Kidney glomerular epithelial cell (primary cell): ENCODE data around the gene TMEM47.

Experiments
- DNase-seq: peaks from one replicate; lab custom pipeline; 2025; lab: John Stamatoyannopoulos, UW

Gene TMEM47

DNA sequence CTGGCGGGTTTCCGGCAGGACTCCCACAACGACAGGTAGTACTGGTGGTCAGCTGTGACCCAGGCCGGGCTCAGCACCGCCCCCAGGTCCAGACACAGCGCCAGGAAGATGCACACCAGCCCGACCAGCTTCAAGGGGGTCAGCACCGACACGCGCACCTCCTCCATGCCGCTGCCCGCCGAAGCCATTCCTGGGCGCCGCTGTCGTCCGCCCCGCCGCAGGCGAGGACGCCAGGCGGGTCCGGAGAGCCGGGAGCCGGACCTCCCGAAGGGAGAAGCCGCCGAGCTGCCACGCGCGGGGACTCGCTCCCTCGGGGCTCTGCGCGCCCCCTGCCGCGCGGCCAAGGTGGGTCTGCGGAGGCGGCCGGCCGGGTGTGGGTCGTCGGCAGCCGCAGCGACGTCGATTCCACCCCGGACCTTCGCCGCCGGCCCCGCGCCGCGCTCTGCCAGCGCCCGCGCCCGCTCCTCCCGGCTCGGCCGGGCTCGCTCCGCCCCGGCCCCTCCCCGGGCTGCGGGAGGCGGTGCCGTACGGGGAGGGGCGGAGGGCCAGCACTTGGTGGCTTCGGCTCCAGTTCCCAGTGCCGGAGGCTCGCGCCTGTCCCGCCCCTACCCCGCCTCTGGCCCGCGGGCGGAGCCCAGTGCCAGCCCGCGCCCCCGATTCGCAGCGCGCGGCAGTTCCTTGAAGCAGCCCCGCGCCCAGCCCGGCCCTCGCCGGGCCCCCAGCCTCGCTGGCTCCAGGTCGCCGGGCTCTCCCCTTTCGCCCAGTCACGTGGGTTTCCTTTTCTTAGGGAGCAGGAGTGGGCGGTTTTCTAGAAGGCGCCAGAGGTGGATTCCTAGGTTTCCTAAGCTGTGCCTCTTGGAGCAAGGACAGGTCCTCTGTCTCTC lies at the start of gene TMEM47:
TMEM47 (minus strand) TSS at position 444 of the 884 bp plus-strand sequence; CDS start at position 188, 256 bp downstream.
- DNase-seq: no peak

DNA sequence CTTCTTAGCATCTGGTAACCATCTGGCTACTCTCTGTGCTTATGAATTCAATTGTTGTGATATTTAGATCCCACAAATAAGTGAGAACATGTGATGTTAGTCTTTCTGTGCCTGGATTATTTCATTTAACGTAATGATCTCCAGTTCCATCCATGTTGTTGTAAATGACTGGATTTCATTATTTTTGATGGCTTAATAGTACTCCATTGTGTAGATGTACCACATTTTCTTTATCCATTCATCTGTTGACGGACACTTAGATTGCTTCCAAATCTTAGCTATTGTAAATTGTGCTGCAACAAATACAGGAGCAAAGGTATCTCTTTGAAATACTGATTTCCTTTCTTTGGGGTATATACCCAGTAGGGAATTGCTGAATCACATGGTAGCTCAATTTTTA lies 30.0 kb upstream of the TMEM47 start:
- no peak for DNase-seq

- no peak for DNase-seq
Measured at GRCh38 chrX:34659575-34659974, 2.5 kb upstream of the TMEM47 start.

GRCh38 chrX:34658326-34658725 lies 1.2 kb upstream of the TMEM47 start:
- DNase-seq: no peak

- DNase-seq: no peak
Measured at GRCh38 chrX:34657726-34658070, 613 bp upstream of the TMEM47 start.

DNA sequence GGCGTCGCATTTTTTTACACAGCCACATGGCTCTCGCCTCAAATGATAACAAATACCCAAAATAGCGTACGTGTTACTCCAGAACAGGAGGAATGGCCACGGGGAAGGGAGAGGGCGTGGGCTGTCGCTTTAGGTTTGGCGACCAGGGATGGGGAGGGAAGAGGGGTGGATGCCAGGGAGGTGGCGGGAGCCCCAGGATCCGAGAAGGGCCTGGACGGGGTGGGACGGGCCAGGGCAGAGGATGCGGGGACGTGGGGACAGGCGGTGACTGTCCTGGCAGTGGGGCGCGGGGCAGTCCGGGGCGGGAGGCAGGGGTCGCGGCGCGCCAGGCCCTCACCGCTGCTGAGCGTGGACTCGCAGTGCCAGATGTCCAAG lies 631 bp downstream of the TMEM47 start:
- DNase-seq: no peak

- no peak for DNase-seq
Measured at GRCh38 chrX:34655501-34656455, 1.3 kb downstream of the TMEM47 start.

DNA sequence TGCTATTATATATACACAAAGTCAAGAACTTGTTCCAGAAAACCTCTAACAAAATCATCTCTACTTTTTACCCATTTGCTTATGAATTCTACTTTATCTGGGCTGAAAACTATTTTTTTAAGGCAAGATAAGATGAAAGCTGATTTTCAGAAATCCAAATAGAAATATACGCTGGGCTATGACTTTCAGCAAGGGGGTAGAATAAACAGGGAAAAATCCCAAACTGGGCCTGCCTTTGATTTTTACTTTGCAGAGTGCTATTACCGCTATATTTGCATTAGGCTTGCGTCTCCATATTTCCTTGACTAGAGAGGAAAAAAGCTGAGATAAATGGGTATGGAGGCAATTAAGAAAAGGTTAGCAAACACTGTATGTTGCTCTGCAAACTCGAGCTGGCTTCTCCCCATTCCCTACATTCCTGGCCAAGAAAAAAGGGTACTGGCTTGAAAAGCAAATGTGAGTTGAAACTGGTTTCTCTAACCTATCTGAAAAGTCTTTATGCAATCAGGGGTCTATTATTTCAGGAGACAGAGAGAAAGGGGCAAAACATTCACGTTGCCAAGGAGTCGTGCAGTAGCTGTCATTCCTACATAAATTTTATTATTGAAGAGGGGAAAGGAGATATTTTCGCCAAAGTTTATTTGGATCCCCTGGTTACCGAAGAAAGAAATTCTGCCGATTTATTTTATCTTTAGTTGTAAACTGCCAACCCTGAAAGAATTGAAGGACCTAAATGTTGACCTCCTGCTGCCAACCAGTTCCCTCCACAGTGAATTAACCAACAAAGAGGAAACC lies 2.2 kb downstream of the TMEM47 start:
- no peak for DNase-seq

GRCh38 chrX:34653811-34654210 lies 3.3 kb downstream of the TMEM47 start:
- no peak for DNase-seq

GRCh38 chrX:34642849-34643248 lies 14.2 kb downstream of the TMEM47 start:
- no peak for DNase-seq

DNA sequence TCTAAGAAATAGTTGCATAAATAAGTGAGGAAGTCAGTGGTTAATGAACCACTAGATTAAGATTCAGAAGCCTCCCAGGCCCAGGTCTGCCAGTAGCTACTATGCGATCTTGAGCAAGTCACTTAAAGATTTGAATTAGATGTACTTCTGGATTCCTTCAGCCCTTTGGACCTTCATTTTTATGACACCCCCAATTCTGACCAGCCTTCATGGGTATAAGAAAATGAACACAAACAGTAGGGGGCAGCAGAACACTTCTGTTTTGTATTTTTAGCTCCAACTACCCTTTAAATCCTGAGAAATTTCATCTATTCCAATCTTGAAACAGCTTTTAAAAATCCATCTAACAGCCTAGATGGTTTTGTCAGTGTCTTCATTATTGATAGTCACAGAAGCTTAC lies 19.0 kb downstream of the TMEM47 start:
- no peak for DNase-seq

DNA sequence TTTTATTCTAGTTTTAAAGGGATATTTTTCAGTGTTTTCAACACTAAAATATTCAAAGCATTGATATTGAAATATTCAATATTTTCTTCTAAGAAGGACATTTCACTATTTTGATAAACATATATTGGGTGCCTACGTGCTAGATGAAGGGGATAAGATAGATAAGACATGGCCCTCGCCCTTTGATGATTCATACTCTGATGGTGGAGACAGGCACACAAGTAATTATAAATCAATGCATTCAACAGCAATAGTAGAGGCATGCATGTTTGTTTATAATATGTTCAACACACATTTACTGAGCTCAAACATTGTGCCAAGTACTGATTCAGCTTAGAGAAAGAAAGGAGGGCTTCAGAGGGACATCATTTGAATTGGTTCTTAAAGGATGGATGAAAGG lies 22.7 kb downstream of the TMEM47 start:
- no peak for DNase-seq

DNA sequence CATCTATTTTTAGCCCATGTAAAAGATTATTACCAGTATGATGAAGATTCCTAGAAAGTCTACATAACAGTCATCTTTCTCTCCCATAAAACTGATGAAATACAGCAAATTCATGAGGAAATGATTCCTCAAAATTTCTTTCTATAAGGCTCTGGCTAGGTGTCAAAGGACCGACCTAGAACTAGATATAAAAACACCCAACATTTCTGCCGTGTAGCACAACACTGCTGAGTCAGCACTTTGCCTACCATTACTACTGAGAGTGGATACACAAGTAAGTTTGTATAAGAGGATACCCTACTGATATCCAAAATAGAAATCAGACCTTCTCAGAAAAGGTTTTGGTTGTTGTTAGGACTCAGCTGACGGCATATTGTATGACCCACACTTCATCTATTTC lies 24.7 kb downstream of the TMEM47 start:
- DNase-seq: no peak

GRCh38 chrX:34631479-34632220 lies 25.4 kb downstream of the TMEM47 start:
- no peak for DNase-seq

GRCh38 chrX:34629572-34629971 lies 27.5 kb downstream of the TMEM47 start:
- DNase-seq: peak; percentile 48

GRCh38 chrX:34624416-34624815 lies 32.7 kb downstream of the TMEM47 start:
- no peak for DNase-seq

DNA sequence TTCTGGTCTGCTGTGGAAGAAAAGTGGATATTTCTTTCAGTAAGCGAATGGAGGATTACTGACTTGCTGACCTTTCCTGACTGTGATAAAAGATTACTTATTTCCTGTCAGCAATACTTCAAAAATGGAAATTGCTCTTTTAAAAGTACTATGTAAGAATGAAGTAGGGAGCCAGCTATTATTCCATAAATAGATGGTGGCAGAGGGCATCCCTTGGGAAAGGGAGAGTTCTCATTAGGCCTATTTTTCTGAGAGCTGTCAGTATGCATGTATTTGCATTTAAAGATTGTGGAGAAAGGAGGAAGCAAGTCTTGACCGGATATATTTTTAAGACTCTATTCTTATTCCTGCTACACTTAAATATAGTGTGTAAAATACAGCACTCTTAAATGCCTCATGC lies 37.2 kb downstream of the TMEM47 start:
- DNase-seq: no peak

DNA sequence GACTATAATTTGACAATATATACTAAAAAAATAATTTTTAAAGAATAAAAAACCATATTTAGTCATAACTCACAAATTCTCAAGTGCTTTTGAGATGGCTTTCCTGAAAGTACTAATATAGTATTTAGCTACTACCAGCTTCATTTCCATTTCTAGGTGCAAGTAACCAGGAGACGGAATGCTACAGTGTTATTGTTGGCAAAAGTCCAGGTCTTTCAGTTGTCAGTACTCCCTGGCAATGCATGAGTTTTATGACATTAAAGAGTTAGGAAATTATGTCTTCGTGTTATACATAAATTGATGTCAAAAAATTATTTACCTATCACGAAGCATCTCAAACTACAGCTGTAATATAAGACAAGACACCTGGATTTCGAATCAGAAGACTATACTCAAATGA lies 45.0 kb downstream of the TMEM47 start:
- no peak for DNase-seq

GRCh38 chrX:34598362-34598761 lies 58.7 kb downstream of the TMEM47 start:
- DNase-seq: no peak

DNA sequence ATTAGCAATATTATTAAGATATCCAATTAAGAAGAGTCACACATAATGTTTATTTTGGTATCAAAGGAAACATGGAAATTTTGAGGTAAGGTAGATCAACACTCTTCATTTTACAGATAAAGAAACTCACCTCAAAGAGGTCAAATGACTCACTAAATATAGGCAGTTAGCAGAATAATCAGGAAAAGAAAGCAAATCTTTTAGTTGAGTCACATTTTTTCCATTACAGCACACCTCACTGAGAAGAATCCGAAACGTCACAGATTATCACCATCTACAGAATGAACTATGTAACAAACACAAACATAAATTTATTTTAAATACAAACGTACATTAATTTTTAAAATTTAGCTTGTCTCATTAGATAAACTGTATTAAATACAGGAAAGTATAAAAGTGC lies 70.1 kb downstream of the TMEM47 start:
- DNase-seq: no peak

DNA sequence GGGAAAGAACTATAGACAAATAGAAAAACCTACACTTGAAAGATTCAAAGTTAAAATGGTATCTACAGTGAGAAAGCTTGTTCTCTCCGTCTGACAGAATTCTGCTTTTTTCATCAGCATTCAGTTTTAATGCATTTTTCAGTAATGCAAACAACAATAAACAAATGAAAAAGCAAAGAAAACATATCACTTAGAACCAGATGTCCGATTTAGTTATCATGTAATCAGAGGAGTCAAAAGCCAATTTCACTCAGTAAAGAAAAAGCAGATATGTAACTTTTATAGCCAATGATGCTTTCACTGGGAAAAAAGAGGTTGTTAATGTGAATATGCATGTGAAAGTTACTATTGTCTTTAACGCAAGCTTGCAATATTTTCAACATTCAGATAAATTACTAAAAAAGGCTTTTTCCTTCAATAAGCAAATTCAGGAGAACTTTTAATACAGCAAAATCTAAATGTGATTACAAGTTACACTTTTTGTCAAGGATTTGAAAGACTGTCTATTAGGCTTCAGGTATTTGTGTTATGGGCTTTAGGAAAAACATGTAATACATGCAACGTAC lies 70.7 kb downstream of the TMEM47 start:
- DNase-seq: no peak
